ENCODE data around the gene KIAA0513. TPM values are rescaled to one million over a fixed set of nuclear protein-coding genes. Genes with fewer than 3 reads are reported as not detected.

Gene KIAA0513
- total and polyA plus RNA-seq, 2 of the 13 experiments (the other 11 are each of a cell fraction or from before 2014, with no cell fraction given) = 1.8 TPM

DNA sequence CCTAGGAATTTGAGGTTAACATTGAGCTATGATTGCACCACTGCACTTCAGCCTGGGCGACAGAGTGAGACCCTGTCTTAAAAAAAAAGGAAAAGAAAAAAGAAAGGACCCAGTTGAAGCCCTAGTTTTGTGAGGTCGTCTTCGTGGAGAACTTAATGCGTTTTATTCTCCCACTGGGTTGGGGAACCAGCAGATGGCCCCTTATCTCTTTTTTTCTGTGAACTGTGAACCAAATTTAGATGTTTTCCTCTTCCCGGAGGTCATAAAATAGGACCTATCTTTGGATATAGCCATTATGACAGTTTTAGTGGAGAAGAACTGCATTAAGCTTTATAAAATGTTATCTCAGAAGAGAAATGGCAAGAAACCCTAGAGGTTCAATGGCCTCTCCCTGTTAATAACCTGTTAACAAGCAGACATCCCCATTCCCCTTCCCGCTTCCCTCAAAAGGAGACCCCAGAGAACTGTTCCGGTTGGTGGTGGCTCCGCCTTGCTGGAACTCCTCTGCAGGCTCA is 23.5 kb downstream of the KIAA0513 start (continued):
- TF ChIP-seq SALL2 (CRISPR knock-in tag; IDR thresholded peaks at IDR 0.05) (no peak), HNRNPUL1 (IDR thresholded peaks at IDR 0.05; ENCODE audit: low read depth, low read length) (no peak), ZNF616 (CRISPR knock-in tag; IDR thresholded peaks at IDR 0.05; ENCODE audit: low read depth) (no peak), KAT2B (IDR thresholded peaks at IDR 0.05; ENCODE audit: borderline replicate concordance, low read depth, low read length) (no peak), ZNF329 (CRISPR knock-in tag; IDR thresholded peaks at IDR 0.05; ENCODE audit: low read depth) (no peak), ZBTB21 (CRISPR knock-in tag; IDR thresholded peaks at IDR 0.05) (no peak)
- TF ChIP-seq, protein P1, sequence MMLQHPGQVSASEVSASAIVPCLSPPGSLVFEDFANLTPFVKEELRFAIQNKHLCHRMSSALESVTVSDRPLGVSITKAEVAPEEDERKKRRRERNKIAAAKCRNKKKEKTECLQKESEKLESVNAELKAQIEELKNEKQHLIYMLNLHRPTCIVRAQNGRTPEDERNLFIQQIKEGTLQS (CRISPR knock-in tag; IDR thresholded peaks at IDR 0.05) = no peak
- TF ChIP-seq, protein P2, sequence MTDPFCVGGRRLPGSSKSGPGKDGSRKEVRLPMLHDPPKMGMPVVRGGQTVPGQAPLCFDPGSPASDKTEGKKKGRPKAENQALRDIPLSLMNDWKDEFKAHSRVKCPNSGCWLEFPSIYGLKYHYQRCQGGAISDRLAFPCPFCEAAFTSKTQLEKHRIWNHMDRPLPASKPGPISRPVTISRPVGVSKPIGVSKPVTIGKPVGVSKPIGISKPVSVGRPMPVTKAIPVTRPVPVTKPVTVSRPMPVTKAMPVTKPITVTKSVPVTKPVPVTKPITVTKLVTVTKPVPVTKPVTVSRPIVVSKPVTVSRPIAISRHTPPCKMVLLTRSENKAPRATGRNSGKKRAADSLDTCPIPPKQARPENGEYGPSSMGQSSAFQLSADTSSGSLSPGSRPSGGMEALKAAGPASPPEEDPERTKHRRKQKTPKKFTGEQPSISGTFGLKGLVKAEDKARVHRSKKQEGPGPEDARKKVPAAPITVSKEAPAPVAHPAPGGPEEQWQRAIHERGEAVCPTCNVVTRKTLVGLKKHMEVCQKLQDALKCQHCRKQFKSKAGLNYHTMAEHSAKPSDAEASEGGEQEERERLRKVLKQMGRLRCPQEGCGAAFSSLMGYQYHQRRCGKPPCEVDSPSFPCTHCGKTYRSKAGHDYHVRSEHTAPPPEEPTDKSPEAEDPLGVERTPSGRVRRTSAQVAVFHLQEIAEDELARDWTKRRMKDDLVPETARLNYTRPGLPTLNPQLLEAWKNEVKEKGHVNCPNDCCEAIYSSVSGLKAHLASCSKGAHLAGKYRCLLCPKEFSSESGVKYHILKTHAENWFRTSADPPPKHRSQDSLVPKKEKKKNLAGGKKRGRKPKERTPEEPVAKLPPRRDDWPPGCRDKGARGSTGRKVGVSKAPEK (CRISPR knock-in tag; IDR thresholded peaks at IDR 0.05; ENCODE audit: borderline replicate concordance) = no peak

DNA sequence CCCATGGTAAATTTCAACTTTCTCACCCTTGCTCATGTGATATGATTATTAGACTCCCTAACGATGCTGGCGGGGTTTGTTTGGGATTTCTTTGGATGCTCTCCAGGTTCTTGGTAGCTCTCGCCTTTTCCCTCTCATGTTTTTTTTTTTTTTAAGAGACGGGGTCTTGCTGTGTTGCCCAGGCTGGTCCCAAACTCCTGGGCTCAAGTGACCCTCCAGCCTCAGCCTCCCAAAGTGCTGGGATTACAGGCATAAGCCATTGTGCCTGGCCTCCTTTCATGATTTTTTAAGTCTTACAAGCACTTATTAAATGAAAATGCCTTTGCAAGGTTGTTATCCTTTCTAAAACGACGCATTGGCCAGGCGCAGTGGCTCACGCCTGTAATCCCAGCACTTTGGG is 24.1 kb downstream of the KIAA0513 start:
- Histone ChIP-seq H3K4me2 (ENCODE audit: low read depth, low read length) (no peak overlapping the region), H3K79me2 (ENCODE audit: insufficient read depth, low read length) (no peaks in the 10 kb centered on the region), H3K27me3 (ENCODE audit: control insufficient read depth in 1 of 2, insufficient read depth in 2 of 2, low read length in 2 of 2) (peaks cover 1 to 39% of the 10 kb centered on the region in 2 experiments; a peak in 3 of 5 replicates), H3K27ac (ENCODE audit: extremely low read length, insufficient read depth, low read length) (no peak overlapping the region), H3K9me3 (ENCODE audit: low read length) (no peaks in the 10 kb centered on the region), H3K4me3 (replicated peaks in 1 of 3; ENCODE audit: insufficient read depth in 1 of 3, low read depth in 2 of 3, low read length in 3 of 3) (no peak overlapping the region), H3K9ac (ENCODE audit: insufficient read depth, low read depth, low read length) (no peak overlapping the region), H4K20me1 (ENCODE audit: insufficient read depth, low read length) (no peaks in the 10 kb centered on the region), H2AFZ (ENCODE audit: low read length) (no peak overlapping the region), H3K4me1 (ENCODE audit: insufficient read depth, low read length) (peaks cover 35% of the 10 kb centered on the region), H3K36me3 (replicated peaks in 1 of 2; ENCODE audit: control insufficient read depth in 1 of 2, insufficient read depth in 2 of 2, low read length in 2 of 2) (no peaks in the 10 kb centered on the region)
- ATAC-seq = no peak
- POLR2A ChIA-PET = no interaction called here
- CTCF ChIA-PET (ENCODE audit: low intra/inter-chr PET ratio, low total read pairs) = no interaction called here
- BruUV-seq (replicated peaks) = no TSS peak
- intact Hi-C loops (cut with micrococcal nuclease; ENCODE audit: unreplicated experiment) (no loop called here), in situ Hi-C loops (cut with HindIII; ENCODE audit: extremely low pct_ligation_motif_present, low pct_unique_long_range_greater_than_20kb) (no loop called here)
- 63% methylated on average over 8 of the region's 8 CpGs for WGBS (ENCODE audit: low lambda C conversion rate)
- TF ChIP-seq CREB1 (IDR thresholded peaks at IDR 0.05) (no peak), CREB1 (CRISPR knock-in tag; IDR thresholded peaks at IDR 0.05) (no peak), ZNF7 (CRISPR knock-in tag; IDR thresholded peaks at IDR 0.05) (no peak), SP1 (IDR thresholded peaks at IDR 0.05) (no peak), SP1 (CRISPR knock-in tag; IDR thresholded peaks at IDR 0.05) (no peak), ZNF225 (CRISPR knock-in tag; IDR thresholded peaks at IDR 0.05) (no peak), FOXP1 (IDR thresholded peaks at IDR 0.05) (no peak), FOXP1 (CRISPR knock-in tag; IDR thresholded peaks at IDR 0.05) (no peak)
- TF ChIP-seq, protein P3, sequence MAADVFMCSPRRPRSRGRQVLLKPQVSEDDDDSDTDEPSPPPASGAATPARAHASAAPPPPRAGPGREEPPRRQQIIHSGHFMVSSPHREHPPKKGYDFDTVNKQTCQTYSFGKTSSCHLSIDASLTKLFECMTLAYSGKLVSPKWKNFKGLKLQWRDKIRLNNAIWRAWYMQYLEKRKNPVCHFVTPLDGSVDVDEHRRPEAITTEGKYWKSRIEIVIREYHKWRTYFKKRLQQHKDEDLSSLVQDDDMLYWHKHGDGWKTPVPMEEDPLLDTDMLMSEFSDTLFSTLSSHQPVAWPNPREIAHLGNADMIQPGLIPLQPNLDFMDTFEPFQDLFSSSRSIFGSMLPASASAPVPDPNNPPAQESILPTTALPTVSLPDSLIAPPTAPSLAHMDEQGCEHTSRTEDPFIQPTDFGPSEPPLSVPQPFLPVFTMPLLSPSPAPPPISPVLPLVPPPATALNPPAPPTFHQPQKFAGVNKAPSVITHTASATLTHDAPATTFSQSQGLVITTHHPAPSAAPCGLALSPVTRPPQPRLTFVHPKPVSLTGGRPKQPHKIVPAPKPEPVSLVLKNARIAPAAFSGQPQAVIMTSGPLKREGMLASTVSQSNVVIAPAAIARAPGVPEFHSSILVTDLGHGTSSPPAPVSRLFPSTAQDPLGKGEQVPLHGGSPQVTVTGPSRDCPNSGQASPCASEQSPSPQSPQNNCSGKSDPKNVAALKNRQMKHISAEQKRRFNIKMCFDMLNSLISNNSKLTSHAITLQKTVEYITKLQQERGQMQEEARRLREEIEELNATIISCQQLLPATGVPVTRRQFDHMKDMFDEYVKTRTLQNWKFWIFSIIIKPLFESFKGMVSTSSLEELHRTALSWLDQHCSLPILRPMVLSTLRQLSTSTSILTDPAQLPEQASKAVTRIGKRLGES (CRISPR knock-in tag; IDR thresholded peaks at IDR 0.05; ENCODE audit: borderline replicate concordance) = no peak
- no peak for FAIRE-seq
- no peak for DNase-seq (ENCODE audit: low spot score)

Measured in HepG2 (cell line).